Breast epithelium (tissue), 3 donors: ENCODE results near the gene CHMP3.

Experiments used
- POLR2A ChIP-seq: fragments of 450-650 bp; IDR thresholded peaks from one replicate; pipeline ENCODE4 v1.6.1; 2016; ENCODE audit warnings: antibody characterized with exemption, mild to moderate bottlenecking, moderate library complexity
- TF ChIP-seq, protein P1 (sequence below), 3 donors: fragments of 450-650 bp; IDR thresholded peaks; one replicate each; pipeline ENCODE4 v1.5.1; 2016 to 2017; ENCODE audit warnings: antibody characterized with exemption in 3 of 3, mild to moderate bottlenecking in 3 of 3, moderate library complexity in 3 of 3

GRCh38 chr2:86477349-86477748 is 85.9 kb downstream of the CHMP3 start:
- TF ChIP-seq, protein P1, sequence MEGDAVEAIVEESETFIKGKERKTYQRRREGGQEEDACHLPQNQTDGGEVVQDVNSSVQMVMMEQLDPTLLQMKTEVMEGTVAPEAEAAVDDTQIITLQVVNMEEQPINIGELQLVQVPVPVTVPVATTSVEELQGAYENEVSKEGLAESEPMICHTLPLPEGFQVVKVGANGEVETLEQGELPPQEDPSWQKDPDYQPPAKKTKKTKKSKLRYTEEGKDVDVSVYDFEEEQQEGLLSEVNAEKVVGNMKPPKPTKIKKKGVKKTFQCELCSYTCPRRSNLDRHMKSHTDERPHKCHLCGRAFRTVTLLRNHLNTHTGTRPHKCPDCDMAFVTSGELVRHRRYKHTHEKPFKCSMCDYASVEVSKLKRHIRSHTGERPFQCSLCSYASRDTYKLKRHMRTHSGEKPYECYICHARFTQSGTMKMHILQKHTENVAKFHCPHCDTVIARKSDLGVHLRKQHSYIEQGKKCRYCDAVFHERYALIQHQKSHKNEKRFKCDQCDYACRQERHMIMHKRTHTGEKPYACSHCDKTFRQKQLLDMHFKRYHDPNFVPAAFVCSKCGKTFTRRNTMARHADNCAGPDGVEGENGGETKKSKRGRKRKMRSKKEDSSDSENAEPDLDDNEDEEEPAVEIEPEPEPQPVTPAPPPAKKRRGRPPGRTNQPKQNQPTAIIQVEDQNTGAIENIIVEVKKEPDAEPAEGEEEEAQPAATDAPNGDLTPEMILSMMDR (IDR thresholded peaks at IDR 0.05): no peak
- TF ChIP-seq POLR2A: no peak
